Measurements from ENCODE around the gene ZFP90.

GRCh38 chr16:68563631-68564381 lies 24.7 kb downstream of the ZFP90 start:
- TF ChIP-seq CTCF (conservative IDR thresholded peaks at IDR 0.05 in 1 of 2, IDR thresholded peaks at IDR 0.05 in 1 of 2; ENCODE audit: extremely low read depth in 1 of 2, insufficient read depth in 1 of 2, low read depth in 1 of 2, low read length in 2 of 2) (no peak), EZH2 (IDR thresholded peaks at IDR 0.05; ENCODE audit: borderline replicate concordance, low read length) (no peak)
